HepG2 (cell line): ENCODE results near the gene TAAR1.

Experiments
- BCL3 ChIP-seq: sonication (generic); formaldehyde crosslinking; IDR thresholded peaks from 2 replicates; pipeline ENCODE4 v1.5.1; 2020; ENCODE audit warnings: mild to moderate bottlenecking, missing genetic modification reagents, moderate library complexity
- CHD4 ChIP-seq: fragments of 200-600 bp; sonication (generic); IDR thresholded peaks from 2 replicates; pipeline ENCODE4 v1.7.0; 2017; ENCODE audit warnings: mild to moderate bottlenecking, low read length, borderline replicate concordance
- ELF1 ChIP-seq: sonication (generic); formaldehyde crosslinking; IDR thresholded peaks from 2 replicates; pipeline ENCODE4 v1.4.0; 2020; ENCODE audit warnings: missing genetic modification reagents
- HDAC2 ChIP-seq: sonication (generic); formaldehyde crosslinking; IDR thresholded peaks from 2 replicates; pipeline ENCODE4 v1.4.0; 2020; ENCODE audit warnings: missing genetic modification reagents
- JUNB ChIP-seq: sonication (generic); formaldehyde crosslinking; IDR thresholded peaks from 2 replicates; pipeline ENCODE4 v1.8.0; 2022; ENCODE audit warnings: missing genetic modification reagents, mild to moderate bottlenecking, borderline replicate concordance
- NONO ChIP-seq, 2 experiments: fragments of 450-650 bp in 1 of 2; sonication (generic) in 1 of 2; formaldehyde crosslinking in 1 of 2; IDR thresholded peaks in 1 of 2; conservative IDR thresholded peaks in 1 of 2; 2 replicates each; pipeline versions ENCODE4 v1.6.1 to v1.8.0; 2017 to 2022; ENCODE audit warnings: mild to moderate bottlenecking in 1 of 2, missing genetic modification reagents in 1 of 2, moderate library complexity in 1 of 2
- PPARG ChIP-seq: conservative IDR thresholded peaks from 2 replicates; pipeline ENCODE4 v1.6.1; 2016; ENCODE audit warnings: missing biosample characterization, missing genetic modification reagents
- TBX2 ChIP-seq: sonication (generic); formaldehyde crosslinking; IDR thresholded peaks from 2 replicates; pipeline ENCODE4 v1.5.0; 2020; ENCODE audit warnings: missing genetic modification reagents, mild to moderate bottlenecking, borderline replicate concordance
- TCF12 ChIP-seq, 2 experiments: fragments of 450-650 bp in 1 of 2; sonication (generic) in 1 of 2; formaldehyde crosslinking in 1 of 2; IDR thresholded peaks; 2 replicates each; pipeline versions ENCODE4 v1.6.1 to v1.8.0; 2017 to 2022; ENCODE audit warnings: antibody characterized with exemption in 1 of 2, mild to moderate bottlenecking in 1 of 2, missing genetic modification reagents in 1 of 2, moderate library complexity in 1 of 2
- ZMYM4 ChIP-seq: sonication (generic); formaldehyde crosslinking; IDR thresholded peaks from 2 replicates; pipeline ENCODE4 v1.8.1; 2023; ENCODE audit warnings: mild to moderate bottlenecking, missing genetic modification reagents
- ZNF18 ChIP-seq: sonication (generic); formaldehyde crosslinking; IDR thresholded peaks from 2 replicates; pipeline ENCODE4 v1.8.0; 2022; ENCODE audit warnings: mild to moderate bottlenecking, missing genetic modification reagents; ENCODE audit not compliant: insufficient replicate concordance
- TF ChIP-seq, protein P1 (sequence below): sonication (generic); formaldehyde crosslinking; IDR thresholded peaks from 2 replicates; pipeline ENCODE4 v1.5.0; 2020; ENCODE audit warnings: mild to moderate bottlenecking, missing genetic modification reagents, borderline replicate concordance
- TF ChIP-seq, protein P2 (sequence below): IDR thresholded peaks from 2 replicates; pipeline ENCODE4 v1.6.1; 2016; ENCODE audit warnings: low read depth, control low read depth

DNA sequence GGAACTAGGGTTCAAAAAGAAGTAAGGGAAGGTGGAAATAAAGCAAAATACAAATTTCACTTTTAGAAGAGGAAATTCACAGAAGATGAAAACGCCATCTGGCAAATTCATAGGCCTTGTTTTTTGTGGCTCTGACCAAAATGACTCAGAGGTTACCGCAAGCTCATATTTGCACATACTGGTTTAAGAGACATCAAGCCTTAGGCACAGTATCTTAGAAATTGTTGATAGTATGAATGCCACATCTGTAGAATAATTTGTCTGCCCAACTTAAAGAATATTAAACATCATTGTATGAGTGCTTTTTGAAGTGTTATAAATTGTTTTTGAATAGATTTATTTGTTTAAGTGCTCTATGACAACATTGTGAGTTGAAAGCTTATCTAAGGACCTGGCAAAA is 10.6 kb downstream of the TAAR1 start:
- no peak for TF ChIP-seq CHD4
- no peak for TF ChIP-seq NONO (IDR thresholded peaks at IDR 0.05)
- TF ChIP-seq NONO (CRISPR knock-in tag; conservative IDR thresholded peaks at IDR 0.05), result no peak
- no peak for TF ChIP-seq ELF1
- no peak for TF ChIP-seq ZMYM4 (CRISPR knock-in tag)
- no peak for TF ChIP-seq TBX2
- TF ChIP-seq JUNB (CRISPR knock-in tag), result no peak
- no peak for TF ChIP-seq BCL3 (CRISPR knock-in tag)
- TF ChIP-seq, protein P1, sequence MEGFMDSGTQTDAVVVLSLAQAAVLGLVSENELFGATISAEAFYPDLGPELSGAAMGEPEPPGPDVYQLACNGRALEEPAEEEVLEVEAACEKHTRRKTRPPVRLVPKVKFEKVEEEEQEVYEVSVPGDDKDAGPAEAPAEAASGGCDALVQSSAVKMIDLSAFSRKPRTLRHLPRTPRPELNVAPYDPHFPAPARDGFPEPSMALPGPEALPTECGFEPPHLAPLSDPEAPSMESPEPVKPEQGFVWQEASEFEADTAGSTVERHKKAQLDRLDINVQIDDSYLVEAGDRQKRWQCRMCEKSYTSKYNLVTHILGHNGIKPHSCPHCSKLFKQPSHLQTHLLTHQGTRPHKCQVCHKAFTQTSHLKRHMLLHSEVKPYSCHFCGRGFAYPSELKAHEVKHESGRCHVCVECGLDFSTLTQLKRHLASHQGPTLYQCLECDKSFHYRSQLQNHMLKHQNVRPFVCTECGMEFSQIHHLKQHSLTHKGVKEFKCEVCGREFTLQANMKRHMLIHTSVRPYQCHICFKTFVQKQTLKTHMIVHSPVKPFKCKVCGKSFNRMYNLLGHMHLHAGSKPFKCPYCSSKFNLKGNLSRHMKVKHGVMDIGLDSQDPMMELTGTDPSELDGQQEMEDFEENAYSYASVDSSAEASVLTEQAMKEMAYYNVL (CRISPR knock-in tag), result no peak
- TF ChIP-seq TCF12 (IDR thresholded peaks at IDR 0.05), result no peak
- TF ChIP-seq TCF12 (CRISPR knock-in tag; IDR thresholded peaks at IDR 0.05), result no peak
- no peak for TF ChIP-seq HDAC2
- TF ChIP-seq, protein P2, sequence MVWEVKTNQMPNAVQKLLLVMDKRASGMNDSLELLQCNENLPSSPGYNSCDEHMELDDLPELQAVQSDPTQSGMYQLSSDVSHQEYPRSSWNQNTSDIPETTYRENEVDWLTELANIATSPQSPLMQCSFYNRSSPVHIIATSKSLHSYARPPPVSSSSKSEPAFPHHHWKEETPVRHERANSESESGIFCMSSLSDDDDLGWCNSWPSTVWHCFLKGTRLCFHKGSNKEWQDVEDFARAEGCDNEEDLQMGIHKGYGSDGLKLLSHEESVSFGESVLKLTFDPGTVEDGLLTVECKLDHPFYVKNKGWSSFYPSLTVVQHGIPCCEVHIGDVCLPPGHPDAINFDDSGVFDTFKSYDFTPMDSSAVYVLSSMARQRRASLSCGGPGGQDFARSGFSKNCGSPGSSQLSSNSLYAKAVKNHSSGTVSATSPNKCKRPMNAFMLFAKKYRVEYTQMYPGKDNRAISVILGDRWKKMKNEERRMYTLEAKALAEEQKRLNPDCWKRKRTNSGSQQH (CRISPR knock-in tag), result no peak
- TF ChIP-seq ZNF18 (CRISPR knock-in tag), result no peak
- no peak for TF ChIP-seq PPARG (CRISPR knock-in tag)
